ENCODE data around the gene BEND4.

GRCh38 chr4:42144028-42144427 lies 8.4 kb downstream of the BEND4 start:
- TF ChIP-seq CHD1 (IDR thresholded peaks at IDR 0.05; ENCODE audit: low read depth, low read length) (no peak), CTCF (conservative IDR thresholded peaks at IDR 0.05; ENCODE audit: low read depth, low read length) (no peak), ELK1 (IDR thresholded peaks at IDR 0.05; ENCODE audit: borderline replicate concordance, low read depth, low read length) (no peak), SMC3 (IDR thresholded peaks at IDR 0.05; ENCODE audit: low read depth, low read length) (no peak), USF2 (IDR thresholded peaks at IDR 0.05; ENCODE audit: low read depth, low read length) (no peak), POLR2A (IDR thresholded peaks at IDR 0.05; ENCODE audit: low read depth, low read length) (no peak), FOS (IDR thresholded peaks at IDR 0.05; ENCODE audit: low read depth, low read length) (no peak), RAD21 (IDR thresholded peaks at IDR 0.05; ENCODE audit: low read length) (no peak), RCOR1 (IDR thresholded peaks at IDR 0.05; ENCODE audit: insufficient replicate concordance, low read length) (no peak), CEBPB (IDR thresholded peaks at IDR 0.05; ENCODE audit: low read depth, low read length) (no peak), BHLHE40 (IDR thresholded peaks at IDR 0.05; ENCODE audit: low read depth, low read length) (no peak), MXI1 (IDR thresholded peaks at IDR 0.05; ENCODE audit: borderline replicate concordance, low read depth, low read length) (no peak), MAFK (IDR thresholded peaks at IDR 0.05; ENCODE audit: low read depth, low read length) (no peak)

All from IMR-90 (cell line).